A549 treated with Hydrocortisone at 1 μM for 4 hours (cell line): ENCODE measurements around the gene CRTAC1. TPM values are rescaled to one million over a fixed set of nuclear protein-coding genes. Genes with fewer than 3 reads are reported as not detected.

Source experiments
- total RNA-seq: library from RNA; stranded (reverse); fragments of 200-300 nt; extraction: Qiagen RNA extraction; gene quantifications from 5 replicates; pipeline ENCODE4 v1.2.3, GENCODE V29; 2022

CRTAC1 gene, protein sequence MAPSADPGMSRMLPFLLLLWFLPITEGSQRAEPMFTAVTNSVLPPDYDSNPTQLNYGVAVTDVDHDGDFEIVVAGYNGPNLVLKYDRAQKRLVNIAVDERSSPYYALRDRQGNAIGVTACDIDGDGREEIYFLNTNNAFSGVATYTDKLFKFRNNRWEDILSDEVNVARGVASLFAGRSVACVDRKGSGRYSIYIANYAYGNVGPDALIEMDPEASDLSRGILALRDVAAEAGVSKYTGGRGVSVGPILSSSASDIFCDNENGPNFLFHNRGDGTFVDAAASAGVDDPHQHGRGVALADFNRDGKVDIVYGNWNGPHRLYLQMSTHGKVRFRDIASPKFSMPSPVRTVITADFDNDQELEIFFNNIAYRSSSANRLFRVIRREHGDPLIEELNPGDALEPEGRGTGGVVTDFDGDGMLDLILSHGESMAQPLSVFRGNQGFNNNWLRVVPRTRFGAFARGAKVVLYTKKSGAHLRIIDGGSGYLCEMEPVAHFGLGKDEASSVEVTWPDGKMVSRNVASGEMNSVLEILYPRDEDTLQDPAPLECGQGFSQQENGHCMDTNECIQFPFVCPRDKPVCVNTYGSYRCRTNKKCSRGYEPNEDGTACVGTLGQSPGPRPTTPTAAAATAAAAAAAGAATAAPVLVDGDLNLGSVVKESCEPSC
- total RNA-seq: 1.0 to 1.4 TPM (median 1.3 TPM) in 5 replicates

DNA sequence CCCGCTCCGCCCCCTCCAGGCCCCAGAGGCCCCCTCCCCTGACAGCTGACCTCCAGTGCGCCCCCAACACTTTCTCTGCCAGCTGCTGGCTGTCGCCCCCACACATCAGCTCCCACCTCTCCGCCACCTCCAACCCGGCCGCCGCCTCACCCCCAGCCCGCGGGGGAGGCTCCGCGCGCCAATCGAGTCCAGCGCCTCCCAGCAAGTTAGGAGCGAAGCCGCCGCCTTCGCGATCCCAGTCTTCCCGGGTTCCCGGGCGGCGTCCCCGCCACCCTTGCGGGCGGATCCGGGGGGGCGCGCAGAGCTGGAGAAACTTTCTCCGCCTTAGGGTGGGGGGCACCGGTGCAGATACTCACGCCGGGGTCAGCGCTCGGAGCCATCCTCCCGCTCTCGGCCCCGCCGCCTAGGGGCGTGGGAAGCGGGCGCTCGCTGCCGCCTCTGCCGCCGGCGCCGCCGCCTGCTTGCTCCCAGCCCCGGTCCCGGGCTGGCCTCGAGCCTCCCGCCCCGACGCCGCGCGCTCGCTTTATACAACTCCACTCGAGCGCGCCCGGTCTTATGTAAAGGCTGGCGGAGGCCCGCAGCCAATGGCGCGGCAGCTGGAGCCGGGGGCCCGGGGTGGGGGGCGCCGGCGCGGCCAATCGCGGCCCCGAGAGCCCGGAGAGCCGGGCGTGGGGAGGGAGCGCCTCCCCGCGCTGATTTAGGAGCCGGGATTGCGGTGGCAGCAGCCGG lies at the start of gene CRTAC1:
Gene CRTAC1 (minus strand): TSS at position 529 of the 729 bp plus-strand sequence. CDS start 149 bp downstream, at position 380.

DNA sequence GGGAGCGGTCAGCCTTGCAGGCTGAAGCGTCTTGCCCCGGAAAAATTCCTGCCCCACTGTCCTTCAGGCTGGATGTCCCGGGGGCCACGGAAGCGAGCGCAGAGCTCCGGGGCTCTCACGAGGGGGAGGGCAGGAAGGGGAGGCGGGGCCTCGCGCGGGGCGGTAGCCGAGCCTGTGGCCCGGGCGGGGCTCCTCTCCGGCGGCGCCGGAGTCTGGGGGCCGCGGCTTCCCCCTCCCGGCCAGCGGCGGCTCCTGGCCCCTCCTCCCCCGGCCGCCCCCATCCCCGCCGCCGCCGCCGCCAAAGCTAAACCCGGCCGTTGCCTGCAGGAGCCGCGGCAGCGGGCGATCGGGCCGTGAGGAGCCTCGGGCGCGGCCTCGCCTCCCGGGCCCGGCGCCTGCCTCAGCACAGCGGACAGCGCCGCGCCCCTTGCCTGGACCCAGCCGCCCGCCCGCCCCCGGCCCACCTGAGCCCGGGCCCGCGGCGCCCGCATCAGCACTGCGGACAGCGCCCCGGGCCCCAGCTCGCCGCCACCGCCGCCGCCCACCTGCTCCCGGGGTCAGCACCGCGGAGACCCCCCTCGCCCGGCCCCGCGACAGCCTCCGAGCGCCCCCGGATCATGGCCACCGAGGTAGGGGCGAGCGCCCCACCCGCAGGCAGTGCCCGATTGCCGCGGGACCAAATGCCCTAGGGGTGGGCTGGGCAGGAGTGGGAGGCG lies 180.6 kb downstream of the CRTAC1 start, which contains the start of gene GOLGA7B:
Gene GOLGA7B (plus strand): TSS at position 157 of the 716 bp plus-strand sequence. CDS start 461 bp downstream, at position 618.

Other genes starting within 250 kb of the CRTAC1 start
- 3.3 to 3.8 TPM (median 3.5 TPM) in 5 replicates for gene GOLGA7B, start 180.8 kb downstream of the CRTAC1 start, total RNA-seq
- 13.5 to 15.6 TPM (median 13.7 TPM) in 5 replicates for gene R3HCC1L, start 104.0 kb upstream of the CRTAC1 start, total RNA-seq
- 1.1 to 1.5 TPM (median 1.5 TPM) in 5 replicates for gene LOXL4, start 237.6 kb upstream of the CRTAC1 start, total RNA-seq